ENCODE measurements around the gene ASIC3.

DNA sequence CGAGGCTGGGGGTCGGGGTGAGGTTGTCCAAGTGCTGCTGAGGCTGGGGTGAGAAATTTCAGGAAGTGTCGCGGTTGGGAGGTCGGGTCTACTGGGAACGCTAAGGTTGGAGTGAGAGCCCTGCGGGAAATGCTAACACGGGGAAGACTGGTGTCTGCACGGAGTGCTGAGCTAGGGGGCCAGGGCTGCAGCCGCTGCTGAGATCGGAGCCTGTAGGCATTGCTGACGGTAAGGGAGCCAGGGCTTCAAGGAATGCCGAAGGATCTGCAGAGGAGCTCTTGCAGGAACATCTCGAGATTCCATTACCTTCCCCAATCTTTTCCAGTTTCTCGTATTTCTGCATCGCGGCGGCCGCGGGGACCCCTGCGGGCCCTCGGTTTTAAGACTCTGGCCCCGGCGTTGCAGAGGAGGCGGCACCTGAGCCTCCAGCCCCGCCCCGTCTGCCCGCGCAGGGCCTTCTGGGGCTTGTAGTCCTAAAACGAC lies 9.2 kb downstream of the ASIC3 start, which contains the start of gene CDK5:
- TF ChIP-seq EZH2 (IDR thresholded peaks at IDR 0.05; ENCODE audit: borderline replicate concordance, low read depth, low read length, severe bottlenecking) (no peak), POLR2AphosphoS5 (IDR thresholded peaks at IDR 0.05; ENCODE audit: insufficient read depth, low read depth, low read length) (no peak)
- TF ChIP-seq, protein P1, sequence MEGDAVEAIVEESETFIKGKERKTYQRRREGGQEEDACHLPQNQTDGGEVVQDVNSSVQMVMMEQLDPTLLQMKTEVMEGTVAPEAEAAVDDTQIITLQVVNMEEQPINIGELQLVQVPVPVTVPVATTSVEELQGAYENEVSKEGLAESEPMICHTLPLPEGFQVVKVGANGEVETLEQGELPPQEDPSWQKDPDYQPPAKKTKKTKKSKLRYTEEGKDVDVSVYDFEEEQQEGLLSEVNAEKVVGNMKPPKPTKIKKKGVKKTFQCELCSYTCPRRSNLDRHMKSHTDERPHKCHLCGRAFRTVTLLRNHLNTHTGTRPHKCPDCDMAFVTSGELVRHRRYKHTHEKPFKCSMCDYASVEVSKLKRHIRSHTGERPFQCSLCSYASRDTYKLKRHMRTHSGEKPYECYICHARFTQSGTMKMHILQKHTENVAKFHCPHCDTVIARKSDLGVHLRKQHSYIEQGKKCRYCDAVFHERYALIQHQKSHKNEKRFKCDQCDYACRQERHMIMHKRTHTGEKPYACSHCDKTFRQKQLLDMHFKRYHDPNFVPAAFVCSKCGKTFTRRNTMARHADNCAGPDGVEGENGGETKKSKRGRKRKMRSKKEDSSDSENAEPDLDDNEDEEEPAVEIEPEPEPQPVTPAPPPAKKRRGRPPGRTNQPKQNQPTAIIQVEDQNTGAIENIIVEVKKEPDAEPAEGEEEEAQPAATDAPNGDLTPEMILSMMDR (IDR thresholded peaks at IDR 0.05; ENCODE audit: extremely low read depth in 1 of 2, insufficient read depth in 1 of 2, low read depth in 1 of 2, low read length in 2 of 2) = no peak
- TF ChIP-seq, protein P2, sequence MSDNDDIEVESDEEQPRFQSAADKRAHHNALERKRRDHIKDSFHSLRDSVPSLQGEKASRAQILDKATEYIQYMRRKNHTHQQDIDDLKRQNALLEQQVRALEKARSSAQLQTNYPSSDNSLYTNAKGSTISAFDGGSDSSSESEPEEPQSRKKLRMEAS (IDR thresholded peaks at IDR 0.05; ENCODE audit: insufficient read depth, insufficient read length) = no peak

Data from endothelial cell of umbilical vein (primary cell).